ENCODE measurements around the gene A1CF.
"Not testable (repeated sequence)": the region's sequence is repeated elsewhere in the genome, so short reads cannot be mapped to it uniquely, and the experiment has no call there.

The A1CF gene

GRCh38 chr10:50787962-50788361 lies 97.5 kb downstream of the A1CF start:
- DNase-seq: not testable (repeated sequence)

GRCh38 chr10:50782017-50782416 lies 103.4 kb downstream of the A1CF start:
- not testable (repeated sequence) for DNase-seq

GRCh38 chr10:50780036-50780435 lies 105.4 kb downstream of the A1CF start:
- not testable (repeated sequence) for DNase-seq

- not testable (repeated sequence) for DNase-seq
Measured at GRCh38 chr10:50774868-50775267, 110.6 kb downstream of the A1CF start.

GRCh38 chr10:50772042-50772441 lies 113.4 kb downstream of the A1CF start:
- not testable (repeated sequence) for DNase-seq

GRCh38 chr10:50766774-50767513 lies 118.5 kb downstream of the A1CF start:
- DNase-seq: not testable (repeated sequence)

All from SHP77 treated with DMSO at 0.1 percent for 48 hours (cell line).